H1 (cell line): ENCODE data around the gene TYW1B. TPM values are rescaled to one million over a fixed set of nuclear protein-coding genes. Genes with fewer than 3 reads are reported as not detected.

Experiments
- CTCF ChIA-PET: fragments of 300-600 bp; sonication (Branson Sonifier 250); formaldehyde crosslinking; loops from one replicate; lab custom pipeline; 2021; ENCODE audit not compliant: partially characterized antibody; lab: Charles Lee
- POLR2A ChIA-PET: fragments of 300-600 bp; sonication (Branson Sonifier 250); formaldehyde crosslinking; loops from one replicate; lab custom pipeline; 2021; ENCODE audit warnings: inconsistent platforms; ENCODE audit not compliant: partially characterized antibody; lab: Charles Lee
- DNase-seq, 2 experiments: peaks; one replicate each; pipeline versions ENCODE4 v3.0.0 to v3.0.0-alpha.2; 2010 to 2022; ENCODE audit warnings: low spot score in 2 of 2, low read depth in 1 of 2, mixed read lengths in 1 of 2
- FAIRE-seq: peaks from 2 replicates; lab custom pipeline; 2011; peaks lifted over from hg19 to GRCh38; lab: Jason Lieb, UNC
- H2AFZ ChIP-seq: 2 replicates; pipeline ENCODE4 v1.8.1; 2012; ENCODE audit warnings: low read length, inconsistent platforms
- H2AK5ac ChIP-seq: 2 replicates; pipeline ENCODE4 v1.6.1; 2013; ENCODE audit warnings: low read depth, low read length
- H2BK120ac ChIP-seq: replicated peaks from 2 replicates; pipeline ENCODE3; 2013; ENCODE audit warnings: low read depth, low read length, inconsistent platforms
- H2BK12ac ChIP-seq: 2 replicates; pipeline ENCODE4 v1.6.1; 2013; ENCODE audit warnings: low read depth, low read length
- H2BK15ac ChIP-seq: 2 replicates; pipeline ENCODE4 v1.6.1; 2013; ENCODE audit warnings: low read length
- H2BK20ac ChIP-seq: 2 replicates; pipeline ENCODE4 v1.6.1; 2013; ENCODE audit warnings: low read length
- H2BK5ac ChIP-seq: 2 replicates; pipeline ENCODE4 v1.6.1; 2013; ENCODE audit warnings: low read depth, low read length
- H3K14ac ChIP-seq: 2 replicates; pipeline ENCODE4 v1.6.1; 2013; ENCODE audit warnings: inconsistent platforms; ENCODE audit not compliant: insufficient read length
- H3K18ac ChIP-seq: 2 replicates; pipeline ENCODE4 v1.6.1; 2013; ENCODE audit warnings: low read length; ENCODE audit errors: extremely low read depth
- H3K23ac ChIP-seq: 2 replicates; pipeline ENCODE4 v1.6.1; 2013; ENCODE audit warnings: inconsistent platforms; ENCODE audit not compliant: insufficient read length
- H3K23me2 ChIP-seq: 2 replicates; pipeline ENCODE4 v1.6.1; 2013; ENCODE audit warnings: low read depth, low read length
- H3K27ac ChIP-seq: 2 replicates; pipeline ENCODE4 v1.6.1; 2011; ENCODE audit warnings: low read depth, low read length, inconsistent platforms
- H3K27me3 ChIP-seq, 4 experiments: replicated peaks in 1 of 4; 1 replicate in 1 of 4; 2 replicates in 3 of 4; pipeline versions ENCODE4 v1.6.1 to v1.8.1; 2011 to 2013; ENCODE audit warnings: low read length in 3 of 4, mild to moderate bottlenecking in 3 of 4, inconsistent platforms in 2 of 4, mixed read lengths in 2 of 4, moderate library complexity in 1 of 4; ENCODE audit not compliant: control insufficient read depth in 3 of 4, insufficient read depth in 3 of 4; ENCODE audit errors: extremely low read depth in 1 of 4
- H3K36me3 ChIP-seq, 4 experiments: 2 replicates each; pipeline versions ENCODE4 v1.6.1 to v1.8.1; 2011 to 2013; ENCODE audit warnings: mild to moderate bottlenecking in 4 of 4, low read length in 3 of 4, moderate library complexity in 2 of 4, control low read depth in 1 of 4, inconsistent platforms in 1 of 4; ENCODE audit not compliant: insufficient read depth in 4 of 4, control insufficient read depth in 2 of 4
- H3K4ac ChIP-seq: replicated peaks from 2 replicates; pipeline ENCODE3; 2013; ENCODE audit warnings: low read length, low read depth, mixed read lengths, inconsistent platforms; ENCODE audit not compliant: insufficient read length
- H3K4me1 ChIP-seq, 4 experiments: replicated peaks in 1 of 4; 1 replicate in 1 of 4; 2 replicates in 3 of 4; pipeline versions ENCODE4 v1.6.1 to v1.8.1; 2011 to 2013; ENCODE audit warnings: low read length in 3 of 4, inconsistent platforms in 2 of 4, mixed read lengths in 1 of 4; ENCODE audit not compliant: insufficient read depth in 4 of 4, control insufficient read depth in 3 of 4
- H3K4me2 ChIP-seq, 2 experiments: 2 replicates each; pipeline versions ENCODE4 v1.6.1 to v1.8.1; 2011 to 2013; ENCODE audit warnings: low read depth in 2 of 2, low read length in 2 of 2, control low read depth in 1 of 2, inconsistent platforms in 1 of 2, mild to moderate bottlenecking in 1 of 2; ENCODE audit not compliant: insufficient read depth in 1 of 2
- H3K4me3 ChIP-seq, 4 experiments: fragments of 200-600, 300-600 bp in 1 of 4; sonication (generic), shearing (Covaris generic), sonication (Bioruptor Twin) in 1 of 4; 2 replicates each; pipeline versions ENCODE4 v1.5.1 to v1.8.1; 2011 to 2016; ENCODE audit warnings: low read length in 4 of 4, low read depth in 3 of 4, control low read depth in 2 of 4, inconsistent platforms in 2 of 4, mild to moderate bottlenecking in 2 of 4, mixed read lengths in 1 of 4, moderate library complexity in 1 of 4; ENCODE audit not compliant: insufficient read depth in 2 of 4; ENCODE audit errors: extremely low read depth in 1 of 4
- H3K56ac ChIP-seq: replicated peaks from 2 replicates; pipeline ENCODE3; 2013; ENCODE audit warnings: low read depth, mild to moderate bottlenecking, mixed read lengths, low read length, inconsistent platforms; ENCODE audit not compliant: insufficient read length
- H3K79me1 ChIP-seq: 2 replicates; pipeline ENCODE4 v1.6.1; 2013; ENCODE audit warnings: low read depth, low read length, control low read depth
- H3K79me2 ChIP-seq, 2 experiments: 2 replicates each; pipeline versions ENCODE4 v1.6.1 to v1.8.1; 2012 to 2013; ENCODE audit warnings: low read length in 2 of 2, mild to moderate bottlenecking in 2 of 2, inconsistent platforms in 1 of 2; ENCODE audit not compliant: insufficient read depth in 2 of 2, control insufficient read depth in 1 of 2
- H3K9ac ChIP-seq, 4 experiments: replicated peaks in 1 of 4; 1 replicate in 1 of 4; 2 replicates in 3 of 4; pipeline versions ENCODE4 v1.6.1 to v1.8.1; 2011 to 2013; ENCODE audit warnings: low read depth in 3 of 4, low read length in 3 of 4, control low read depth in 2 of 4, mild to moderate bottlenecking in 2 of 4, moderate library complexity in 2 of 4, inconsistent platforms in 1 of 4; ENCODE audit errors: extremely low read depth in 1 of 4
- H3K9me3 ChIP-seq, 2 experiments: 2 replicates each; pipeline versions ENCODE4 v1.6.1 to v1.8.1; 2012 to 2013; ENCODE audit warnings: mild to moderate bottlenecking in 2 of 2, moderate library complexity in 2 of 2, control low read depth in 1 of 2, inconsistent platforms in 1 of 2, low read depth in 1 of 2, low read length in 1 of 2, mixed read lengths in 1 of 2; ENCODE audit not compliant: insufficient read depth in 2 of 2
- H4K20me1 ChIP-seq, 2 experiments: replicated peaks in 1 of 2; 2 replicates each; pipeline versions ENCODE3 to v1.8.1; 2011 to 2013; ENCODE audit warnings: inconsistent platforms in 2 of 2, low read length in 2 of 2, mild to moderate bottlenecking in 1 of 2; ENCODE audit not compliant: insufficient read depth in 2 of 2, control insufficient read depth in 1 of 2
- H4K5ac ChIP-seq: 2 replicates; pipeline ENCODE4 v1.6.1; 2013; ENCODE audit warnings: low read length, low read depth, mixed read lengths, inconsistent platforms; ENCODE audit not compliant: insufficient read length
- H4K8ac ChIP-seq: 2 replicates; pipeline ENCODE4 v1.8.0; 2013; ENCODE audit warnings: mild to moderate bottlenecking, moderate library complexity, low read length, inconsistent platforms; ENCODE audit not compliant: insufficient read depth; ENCODE audit errors: extremely low read depth
- H4K91ac ChIP-seq: replicated peaks from 2 replicates; pipeline ENCODE3; 2013; ENCODE audit warnings: low read length, mixed read lengths, inconsistent platforms; ENCODE audit not compliant: insufficient read length
- CBX8 ChIP-seq: fragments of 300-800, 300-1000 bp; sonication (generic); IDR thresholded peaks from 2 replicates; pipeline ENCODE4 v1.7.1; 2016; ENCODE audit warnings: low read depth, low read length, borderline replicate concordance
- CHD1 ChIP-seq: IDR thresholded peaks from 2 replicates; pipeline ENCODE4 v1.6.1; 2012; ENCODE audit warnings: low read depth, low read length, improper control_type of control experiment
- GTF2F1 ChIP-seq: IDR thresholded peaks from 2 replicates; pipeline ENCODE4 v1.6.1; 2012; ENCODE audit warnings: low read depth, low read length, improper control_type of control experiment, borderline replicate concordance
- RFX5 ChIP-seq: IDR thresholded peaks from 2 replicates; pipeline ENCODE4 v1.6.1; 2011; ENCODE audit warnings: low read depth, low read length, improper control_type of control experiment, borderline replicate concordance
- SIRT6 ChIP-seq: IDR thresholded peaks from one replicate; pipeline ENCODE4 v1.7.1; 2012; ENCODE audit warnings: low read length, inconsistent platforms
- SP1 ChIP-seq: IDR thresholded peaks from 2 replicates; pipeline ENCODE4 v1.6.1; 2011; ENCODE audit warnings: low read depth, low read length
- SP4 ChIP-seq: IDR thresholded peaks from 2 replicates; pipeline ENCODE4 v1.6.1; 2012; ENCODE audit warnings: low read length, inconsistent platforms
- YY1 ChIP-seq: IDR thresholded peaks from 2 replicates; pipeline ENCODE4 v1.6.1; 2011; ENCODE audit warnings: low read depth, mild to moderate bottlenecking, low read length
- WGBS, 2 experiments: shearing (Covaris generic) in 1 of 2; methylation state at CpG; one replicate each; pipeline versions ENCODE4 v1.1.6 to v1.1.7; 2013 to 2015; ENCODE audit warnings: low lambda C conversion rate in 2 of 2, mixed read lengths in 2 of 2, inconsistent platforms in 1 of 2, low coverage in 1 of 2, missing lambda C conversion rate in 1 of 2; ENCODE audit not compliant: insufficient replicate concordance in 2 of 2, insufficient coverage in 1 of 2, insufficient read length in 1 of 2; ENCODE audit errors: extremely low coverage in 1 of 2, missing lambda C conversion rate in 1 of 2; 5-methylcytosine and 5-hydroxymethylcytosine counted together
- polyA plus RNA-seq, 7 experiments: library from polyadenylated mRNA; depleted of rRNA in 3 of 7; stranded (reverse) in 5 of 7; unstranded in 2 of 7; fragments of >200 nt in 5 of 7; fragments of 200-250 nt in 2 of 7; gene quantifications; 1 replicate in 5 of 7; 2 replicates in 1 of 7; 4 replicates in 1 of 7; pipeline versions ENCODE4 v1.2.1 to v1.2.3, GENCODE V29; 2011 to 2013; ENCODE audit warnings: missing spikeins in 2 of 7, mixed read lengths in 2 of 7
- total RNA-seq: library from RNA; stranded (reverse); fragmentation: NEBNext Ultra II Directional; extraction: Animal tissue kit (Norgen Biotek cat#: 25700); gene quantifications from 2 replicates; pipeline ENCODE4 v1.2.1, GENCODE V29; 2021

TYW1B gene
- total and polyA plus RNA-seq, 2 of the 8 experiments (the other 6 are each of a cell fraction or from before 2014, with no cell fraction given), result 6.8 to 12.6 TPM

DNA sequence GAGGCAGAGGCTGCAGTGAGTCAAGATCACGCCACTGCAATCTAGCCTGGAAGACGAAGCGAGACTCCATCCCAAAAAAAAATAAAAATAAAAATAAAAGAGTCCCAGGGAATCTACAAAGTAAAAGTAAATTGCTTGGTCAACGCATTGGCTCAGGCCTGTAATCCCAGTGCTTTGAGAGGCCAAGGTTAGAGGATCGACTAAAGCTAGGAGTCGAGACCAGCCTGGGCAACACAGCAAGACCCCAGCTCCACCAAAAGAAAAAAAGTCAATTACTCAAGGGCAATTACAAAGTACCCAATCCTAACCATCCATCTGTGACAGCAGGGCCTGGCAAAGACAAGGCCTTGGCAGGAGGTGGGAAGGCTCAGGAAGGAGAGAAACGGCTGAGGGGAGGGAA lies 288.3 kb downstream of the TYW1B start:
- H3K4me1 ChIP-seq, result peaks cover 0 to 2% (median 0%) of the 10 kb centered on the region in 4 experiments; a peak in 1 of 7 replicates
- H3K36me3 ChIP-seq, result no peaks in the 10 kb centered on the region
- no peak overlapping the region for H2AFZ ChIP-seq
- H3K27me3 ChIP-seq, result no peaks in the 10 kb centered on the region
- H3K4me3 ChIP-seq, result no peak overlapping the region
- no peak overlapping the region for H3K18ac ChIP-seq
- no peak for DNase-seq
- H3K9ac ChIP-seq, result no peak overlapping the region
- POLR2A ChIA-PET, result no interaction called here
- H2AK5ac ChIP-seq, result no peak overlapping the region
- H3K9me3 ChIP-seq, result no peaks in the 10 kb centered on the region
- WGBS, 2 experiments, result 87% methylated on average over 7 of the region's 7 CpGs; no CpG with 5 or more reads in 1 of the 2 experiments
- peak overlapping the region; percentile 61; the same call in 1 of the 2 replicates for H2BK20ac ChIP-seq
- H2BK120ac ChIP-seq, result no peak overlapping the region
- no peaks in the 10 kb centered on the region for H3K23me2 ChIP-seq
- H3K23ac ChIP-seq, result no peak overlapping the region
- no peaks in the 10 kb centered on the region for H4K20me1 ChIP-seq
- no peak overlapping the region for H2BK12ac ChIP-seq
- no peak overlapping the region for H4K91ac ChIP-seq
- no peak overlapping the region for H3K4me2 ChIP-seq
- H3K27ac ChIP-seq, result no peak overlapping the region
- H4K8ac ChIP-seq, result no peak overlapping the region
- no peak for TF ChIP-seq SIRT6
- no peak for TF ChIP-seq CHD1
- no peak for TF ChIP-seq SP1
- TF ChIP-seq YY1, result no peak
- no peak for TF ChIP-seq RFX5
- no peak for TF ChIP-seq GTF2F1
- TF ChIP-seq SP4, result no peak
- no peak for TF ChIP-seq CBX8
- TF ChIP-seq, all 59 proteins: peak for 0
- Histone ChIP-seq H3K79me2 (no peaks in the 10 kb centered on the region), H4K5ac (no peak overlapping the region), H3K79me1 (no peaks in the 10 kb centered on the region), H3K56ac (no peak overlapping the region), H2BK5ac (no peak overlapping the region), H3K14ac (no peak overlapping the region), H2BK15ac (no peak overlapping the region), H3K4ac (no peak overlapping the region)
- no peak for FAIRE-seq
- CTCF ChIA-PET, result interaction anchor here (1.2 to 1.8 kb wide), 3 partner anchors 45 to 614 kb away, joined by 3 to 11 read pairs (median 3); no protein-coding TSS in a partner anchor
